Frontal cortex (tissue), 4 donors: ENCODE results near the gene CNOT6. TPM values are rescaled to one million over a fixed set of nuclear protein-coding genes. Genes with fewer than 3 reads are reported as not detected.
A peak's percentile ranks its signal among the peaks of the same experiment; 100 is the strongest.
"Not testable (repeated sequence)": the region's sequence is repeated elsewhere in the genome, so short reads cannot be mapped to it uniquely, and the experiment has no call there.

Experiments
- DNase-seq, 2 donors: peaks; one replicate each; pipeline ENCODE4 v3.0.0; 2012; ENCODE audit warnings: low spot score in 2 of 2
- FAIRE-seq: peaks from 2 replicates; lab custom pipeline; 2012; peaks lifted over from hg19 to GRCh38; lab: Jason Lieb, UNC
- total RNA-seq: library from RNA; depleted of rRNA; stranded (reverse); fragments of >200 nt; gene quantifications from one replicate; pipeline ENCODE4 v1.2.3, GENCODE V29; 2014
- donor health status: control.
- donor health status: control.
- donor health status: control.

The CNOT6 gene
- total RNA-seq, 1 donor from 2014 or later: 34.6 TPM

GRCh38 chr5:180470361-180470760 is 23.8 kb upstream of the CNOT6 start:
- no peak for FAIRE-seq

GRCh38 chr5:180470966-180471582 is 23.1 kb upstream of the CNOT6 start:
- FAIRE-seq (no peak), DNase-seq (peak; percentile 66 to 79)

More at GRCh38 chr5:180470361-180470760, 23.8 kb upstream of the CNOT6 start:
- DNase-seq: no peak

GRCh38 chr5:180471866-180472265 is 22.3 kb upstream of the CNOT6 start:
- FAIRE-seq: no peak
- DNase-seq: no peak

- FAIRE-seq (no peak), DNase-seq (no peak)
Observed at GRCh38 chr5:180472269-180472668, 21.9 kb upstream of the CNOT6 start.

GRCh38 chr5:180473386-180473785 is 20.8 kb upstream of the CNOT6 start:
- not testable (repeated sequence) for DNase-seq, FAIRE-seq

GRCh38 chr5:180474569-180474968 is 19.6 kb upstream of the CNOT6 start:
- FAIRE-seq: no peak
- DNase-seq: no peak

- FAIRE-seq, DNase-seq: not testable (repeated sequence)
Observed at GRCh38 chr5:180475969-180476524, 18.1 kb upstream of the CNOT6 start.

- FAIRE-seq (no peak), DNase-seq (no peak)
Observed at GRCh38 chr5:180484813-180485212, 9.4 kb upstream of the CNOT6 start.

- no peak for FAIRE-seq
Observed at GRCh38 chr5:180486636-180487149, 7.5 kb upstream of the CNOT6 start.

GRCh38 chr5:180487556-180487955 is 6.6 kb upstream of the CNOT6 start:
- DNase-seq: no peak
- no peak for FAIRE-seq

More at GRCh38 chr5:180486636-180487149, 7.5 kb upstream of the CNOT6 start:
- no peak for DNase-seq

- no peak for FAIRE-seq
- no peak for DNase-seq
Observed at GRCh38 chr5:180491496-180491895, 2.7 kb upstream of the CNOT6 start.

- FAIRE-seq: no peak
Observed at GRCh38 chr5:180492226-180492903, 1.8 kb upstream of the CNOT6 start.

GRCh38 chr5:180494510-180495181 is 467 bp downstream of the CNOT6 start:
- DNase-seq (peak in 1 of 2 donors; percentile 52), FAIRE-seq (no peak)

More at GRCh38 chr5:180492226-180492903, 1.8 kb upstream of the CNOT6 start:
- DNase-seq: no peak

- DNase-seq (no peak), FAIRE-seq (no peak)
Observed at GRCh38 chr5:180495292-180495691, 1.1 kb downstream of the CNOT6 start.

GRCh38 chr5:180495991-180496741 is 2.0 kb downstream of the CNOT6 start:
- FAIRE-seq: no peak
- no peak for DNase-seq

GRCh38 chr5:180496806-180497205 is 2.6 kb downstream of the CNOT6 start:
- DNase-seq, FAIRE-seq: not testable (repeated sequence)

- not testable (repeated sequence) for FAIRE-seq, DNase-seq
Observed at GRCh38 chr5:180497865-180498264, 3.7 kb downstream of the CNOT6 start.

GRCh38 chr5:180498378-180498777 is 4.2 kb downstream of the CNOT6 start:
- FAIRE-seq (no peak), DNase-seq (no peak)

- FAIRE-seq (no peak), DNase-seq (no peak)
Observed at GRCh38 chr5:180499684-180500083, 5.5 kb downstream of the CNOT6 start.

GRCh38 chr5:180500300-180500699 is 6.1 kb downstream of the CNOT6 start:
- not testable (repeated sequence) for DNase-seq, FAIRE-seq
